Stimulated activated CD8-positive, alpha-beta memory T cell treated with anti-CD3 and anti-CD28 coated beads, Interleukin-4, amount 100 ng/mL, for 24 hours (primary cell): ENCODE data around the gene NDNF.

Experiments used
- DNase-seq: peaks from one replicate; pipeline ENCODE4 v3.0.0-alpha.2; 2020; ENCODE audit warnings: low read depth

The NDNF gene

DNA sequence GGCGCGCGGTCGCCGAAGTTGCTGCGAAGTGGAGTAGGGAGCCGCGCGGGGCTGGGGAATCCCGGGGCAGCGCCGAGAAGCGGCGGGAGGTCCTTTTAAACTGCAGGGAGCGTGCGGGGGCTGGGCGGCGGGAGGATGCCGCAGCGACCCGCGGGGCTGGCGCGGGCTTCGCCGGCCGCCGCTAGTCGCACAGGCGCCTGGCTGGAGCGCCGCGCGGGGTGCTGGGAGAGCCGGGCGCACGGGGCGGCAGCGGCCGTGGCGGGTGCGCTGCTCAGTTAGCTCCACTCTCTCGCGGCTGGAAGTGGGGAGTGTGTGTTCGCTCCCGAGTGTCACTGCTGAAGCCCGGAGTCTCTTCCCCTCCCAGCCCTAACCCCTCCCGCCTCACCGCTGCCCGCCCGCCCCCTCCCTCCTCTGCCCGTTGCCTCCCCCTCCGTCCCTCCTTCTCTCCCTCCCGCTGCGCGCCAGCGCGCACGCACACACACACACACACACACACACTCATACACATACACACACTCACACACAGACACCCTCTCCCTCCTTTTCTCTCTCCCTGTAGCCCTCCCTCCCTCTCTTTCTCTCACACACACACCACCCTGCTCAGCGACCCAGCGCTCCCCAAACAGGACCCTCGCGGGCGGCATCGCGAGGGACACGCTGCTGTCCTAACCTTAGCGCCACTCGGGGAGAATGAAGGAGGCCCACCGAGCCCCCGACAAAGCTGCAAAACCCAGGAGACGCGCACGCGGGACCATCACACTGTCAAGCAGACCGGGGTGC is at the start of gene NDNF:
TSS of gene NDNF (minus strand) at position 312 of the 780 bp plus-strand sequence. CDS start 26,698 bp downstream, outside the sequence.
- DNase-seq = peak; percentile 37

- no peak for DNase-seq
Measured at GRCh38 chr4:121119715-121120114, 47.4 kb upstream of the NDNF start.

DNA sequence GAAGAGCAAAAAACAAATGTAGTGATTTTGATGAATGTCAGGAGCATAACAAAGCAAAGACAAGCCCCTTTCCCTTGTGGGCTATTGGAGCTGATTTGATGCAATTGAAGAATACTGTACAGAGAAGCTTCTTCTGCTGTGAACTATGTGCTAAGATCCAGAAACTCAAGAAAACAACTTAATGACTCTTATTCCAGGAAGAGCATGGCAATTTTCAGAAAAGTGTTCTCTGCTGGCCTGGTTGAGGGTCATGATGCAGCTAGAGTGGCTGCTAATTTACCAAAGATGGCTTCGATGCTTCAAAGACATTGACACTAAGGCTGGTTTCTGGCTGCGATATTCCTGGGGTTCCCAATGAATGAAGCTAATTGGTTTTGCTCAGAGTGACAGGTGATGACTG is 46.0 kb upstream of the NDNF start:
- no peak for DNase-seq

DNA sequence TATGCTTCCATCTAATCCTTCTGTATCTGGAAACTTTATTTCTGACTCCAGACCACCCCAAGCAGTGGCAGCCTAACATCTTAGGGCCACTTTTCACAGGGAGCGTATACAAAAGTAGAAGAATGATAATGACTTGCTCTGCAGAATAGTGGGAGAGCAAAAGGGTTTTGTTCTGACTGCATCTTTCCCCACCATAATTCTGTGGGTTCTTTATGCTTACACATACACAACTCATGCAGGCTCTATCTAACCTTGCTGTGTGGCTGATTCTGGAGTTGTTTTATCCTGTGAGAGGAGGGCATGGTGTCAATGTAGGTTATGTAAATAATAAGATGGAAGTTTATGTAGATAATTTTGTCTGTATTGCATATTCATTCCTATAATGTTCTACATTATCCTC is 42.4 kb upstream of the NDNF start:
- no peak for DNase-seq

DNA sequence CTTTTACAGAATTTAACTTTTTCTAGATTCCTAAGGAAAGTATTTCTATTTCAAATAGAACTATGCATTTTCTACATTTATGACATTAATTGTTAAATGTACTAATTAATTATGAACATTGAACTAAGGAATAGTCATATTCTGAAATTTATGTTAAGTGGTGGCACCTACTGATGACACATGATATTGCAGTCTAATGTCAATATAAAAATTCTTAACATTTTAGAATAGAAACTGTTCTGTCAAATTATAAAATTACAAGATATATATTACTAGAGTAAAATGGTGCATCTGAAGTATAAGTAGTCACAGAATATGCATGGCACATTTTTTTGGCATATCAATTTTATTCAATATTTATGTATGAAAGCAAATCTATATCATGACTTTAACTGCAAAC is 40.2 kb upstream of the NDNF start:
- no peak for DNase-seq

DNA sequence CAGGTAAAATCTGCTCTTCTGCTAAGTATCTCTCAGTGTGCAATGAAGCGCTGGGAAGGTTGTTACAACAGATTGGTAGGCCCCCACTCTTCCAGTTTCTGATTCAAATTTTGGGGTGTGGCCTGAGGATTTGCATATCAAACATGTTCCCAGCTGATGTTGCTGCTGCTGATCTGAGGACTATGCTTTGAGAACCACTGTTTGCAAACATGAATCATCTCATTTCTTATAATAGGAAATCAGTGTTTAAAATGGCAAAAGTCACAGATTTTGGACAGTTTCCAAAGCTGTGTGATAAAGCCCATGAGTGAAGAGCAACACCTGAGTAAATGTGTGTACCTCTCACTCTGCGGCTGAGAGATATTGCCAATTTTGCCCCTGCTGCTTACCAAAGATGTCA is 36.2 kb upstream of the NDNF start:
- DNase-seq = no peak

DNA sequence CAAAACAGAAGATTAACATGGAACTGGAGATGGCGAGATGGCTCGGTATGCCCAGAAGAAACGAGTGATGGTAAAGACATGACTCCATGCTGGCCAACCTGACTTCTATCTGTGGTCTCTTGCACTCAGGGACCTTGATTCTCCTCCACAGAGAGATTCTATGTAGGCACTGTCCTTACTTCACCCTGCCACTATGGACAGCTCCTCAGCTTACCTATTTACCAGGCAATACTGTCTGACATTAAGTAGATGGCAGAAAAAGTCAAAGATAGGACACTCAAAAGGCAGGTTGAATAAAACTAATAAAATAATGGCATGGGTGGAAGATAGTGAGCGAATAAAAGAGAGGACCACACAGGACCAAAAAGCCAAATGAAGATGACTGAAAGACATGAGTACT is 35.2 kb upstream of the NDNF start:
- DNase-seq = no peak

DNA sequence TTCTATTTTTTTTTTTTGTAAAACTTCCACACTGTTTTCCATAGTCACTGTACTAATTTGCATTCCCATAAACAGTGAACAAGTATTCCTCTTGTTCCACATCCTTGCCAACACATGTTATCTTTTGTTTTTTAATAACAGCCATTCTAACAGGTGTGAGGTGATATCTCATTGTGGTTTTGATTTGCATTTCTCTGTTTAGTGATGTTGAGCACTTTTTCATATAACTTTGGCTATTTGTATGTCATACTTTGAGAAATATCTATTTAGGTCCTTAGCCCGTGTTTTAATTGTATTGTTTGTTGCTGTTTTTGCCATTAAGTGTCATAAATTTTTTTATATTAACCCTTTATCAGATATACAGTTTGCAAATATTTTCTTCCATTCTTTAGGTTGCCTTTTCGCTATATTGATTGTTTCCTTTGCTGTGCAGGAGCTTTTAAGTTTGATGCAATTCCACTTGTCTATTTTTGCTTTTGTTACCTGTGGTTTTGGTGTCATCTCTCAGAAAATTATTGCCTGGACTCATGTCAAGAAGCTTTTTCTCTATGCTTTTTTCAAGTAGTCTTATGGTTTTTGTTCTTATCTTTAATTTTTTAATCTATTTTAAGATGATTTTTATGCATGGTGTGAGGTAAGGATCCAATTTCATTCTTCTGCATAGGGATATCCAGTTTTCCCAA is 27.9 kb upstream of the NDNF start:
- DNase-seq = no peak

DNA sequence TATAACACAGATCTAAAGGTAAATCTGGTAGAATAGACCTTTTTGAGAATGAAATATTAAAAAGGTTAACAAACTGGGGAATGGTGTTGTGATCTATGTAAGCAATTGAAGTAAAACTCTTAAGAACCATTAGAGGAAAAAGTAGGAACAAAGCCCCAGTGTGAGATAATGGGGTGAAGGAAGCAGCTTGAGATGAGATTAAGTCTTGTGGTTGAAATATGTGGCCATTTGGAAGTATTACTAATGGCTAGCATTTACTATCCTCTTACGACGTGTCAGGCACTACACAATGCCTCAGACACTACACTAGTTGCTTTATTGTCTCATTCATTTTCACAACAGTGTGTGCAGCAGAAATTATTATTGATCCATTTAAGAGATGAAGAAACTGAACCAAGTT is 25.9 kb upstream of the NDNF start:
- no peak for DNase-seq

GRCh38 chr4:121096629-121097028 is 24.3 kb upstream of the NDNF start:
- no peak for DNase-seq

DNA sequence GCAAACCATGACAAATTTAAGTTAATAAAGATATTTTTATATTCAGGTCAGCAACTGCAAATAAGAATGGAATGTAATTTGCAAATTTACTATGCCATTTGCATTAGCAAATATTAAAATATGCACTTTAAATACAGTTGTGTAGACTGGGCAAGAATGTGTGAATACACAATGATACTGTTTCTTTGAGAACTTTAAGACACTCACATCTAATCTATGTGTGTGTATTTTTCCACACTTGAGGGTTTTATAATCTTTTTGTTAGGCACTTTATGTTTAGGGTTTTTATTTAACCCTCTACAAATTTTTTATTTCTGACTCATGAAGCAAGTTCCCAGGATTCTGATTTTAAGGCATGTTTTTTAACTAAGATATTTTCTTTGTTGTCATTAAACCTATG is 23.9 kb upstream of the NDNF start:
- DNase-seq = no peak

DNA sequence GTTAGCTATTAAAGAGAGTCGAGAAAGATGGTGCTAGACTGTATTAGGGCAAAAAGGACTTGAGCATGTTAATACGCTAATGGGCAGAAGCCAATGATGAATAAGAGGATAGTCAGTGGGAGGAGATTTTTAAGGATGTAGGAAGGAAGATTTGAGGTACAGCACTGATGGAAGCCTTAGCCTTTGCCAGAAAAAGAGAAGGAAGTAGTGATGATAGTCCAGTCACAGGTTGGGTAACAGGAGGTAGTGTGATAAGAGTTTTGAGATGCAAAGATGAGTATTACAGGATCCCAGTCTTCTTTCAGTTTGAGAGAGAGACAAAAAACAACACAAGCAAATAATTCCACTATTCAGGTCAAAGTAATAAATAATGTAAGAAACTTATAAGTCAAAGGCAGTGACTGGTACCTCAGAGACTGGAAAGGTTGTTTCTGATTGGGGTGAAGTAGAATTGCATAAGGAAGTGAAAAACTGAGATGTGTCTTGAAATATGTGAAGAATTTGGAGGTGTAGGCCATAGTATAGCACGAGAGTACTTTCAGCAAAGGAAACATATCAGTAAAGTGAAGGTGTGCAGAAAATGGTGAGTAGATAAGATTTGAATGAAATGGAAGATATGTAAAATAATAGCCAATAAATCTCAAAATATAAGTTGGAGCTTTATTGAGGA is 22.1 kb upstream of the NDNF start:
- DNase-seq = no peak

DNA sequence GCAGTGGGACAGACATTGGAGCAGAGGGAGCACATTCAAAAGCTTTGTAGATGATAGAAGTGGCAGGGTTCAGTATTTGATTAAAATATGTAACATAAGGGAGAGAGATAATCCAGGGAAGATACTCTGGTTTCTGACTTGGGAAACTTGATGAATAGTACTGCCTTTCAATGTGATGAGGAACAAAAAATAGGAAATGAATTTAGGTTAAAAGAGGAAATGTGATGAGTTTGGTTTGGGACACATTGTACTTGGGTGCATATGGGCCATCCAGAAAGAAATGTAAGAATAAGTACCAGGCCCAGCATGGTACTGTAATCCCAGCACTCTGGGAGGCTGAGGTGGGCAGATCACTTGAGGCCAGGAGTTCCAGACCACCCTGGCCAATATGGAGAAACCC is 20.9 kb upstream of the NDNF start:
- no peak for DNase-seq

DNA sequence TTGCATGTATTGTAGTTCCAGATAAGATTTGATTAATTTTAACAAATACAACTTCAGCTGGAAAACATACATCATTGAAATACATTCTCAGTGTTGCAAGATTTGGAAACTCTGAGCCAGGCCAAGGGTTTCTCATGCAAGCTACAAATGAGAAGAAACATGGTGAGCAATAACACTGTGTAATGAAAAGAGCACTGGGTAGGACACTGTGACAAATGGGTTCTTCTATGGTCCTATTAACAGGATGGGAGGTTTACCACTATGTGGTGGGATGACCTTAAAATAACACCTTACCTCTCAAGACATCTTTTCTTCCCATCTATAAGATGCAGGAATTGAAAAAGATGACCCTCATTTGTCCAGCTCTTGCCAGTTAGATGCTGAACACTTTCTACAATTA is 19.6 kb upstream of the NDNF start:
- DNase-seq = no peak

GRCh38 chr4:121088867-121089266 is 16.5 kb upstream of the NDNF start:
- no peak for DNase-seq

DNA sequence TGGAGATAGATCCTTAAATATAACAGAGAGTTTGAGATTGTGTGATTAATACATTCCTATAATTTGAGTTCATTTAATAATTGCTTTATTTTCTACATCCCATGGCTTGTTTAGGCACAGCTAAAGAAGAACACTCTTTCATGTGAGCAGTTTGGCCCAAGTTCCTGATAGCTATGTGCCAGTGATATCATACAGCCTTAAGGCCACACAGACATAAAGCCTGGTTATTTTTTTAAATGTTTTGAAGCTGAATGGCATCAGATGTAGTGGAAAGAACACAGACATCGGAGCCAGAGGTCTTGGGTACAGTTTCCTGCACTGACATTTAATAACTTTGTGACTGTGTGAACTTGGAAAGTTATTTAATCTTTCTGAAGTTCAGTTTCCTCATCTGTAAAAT is 7.0 kb upstream of the NDNF start:
- no peak for DNase-seq

DNA sequence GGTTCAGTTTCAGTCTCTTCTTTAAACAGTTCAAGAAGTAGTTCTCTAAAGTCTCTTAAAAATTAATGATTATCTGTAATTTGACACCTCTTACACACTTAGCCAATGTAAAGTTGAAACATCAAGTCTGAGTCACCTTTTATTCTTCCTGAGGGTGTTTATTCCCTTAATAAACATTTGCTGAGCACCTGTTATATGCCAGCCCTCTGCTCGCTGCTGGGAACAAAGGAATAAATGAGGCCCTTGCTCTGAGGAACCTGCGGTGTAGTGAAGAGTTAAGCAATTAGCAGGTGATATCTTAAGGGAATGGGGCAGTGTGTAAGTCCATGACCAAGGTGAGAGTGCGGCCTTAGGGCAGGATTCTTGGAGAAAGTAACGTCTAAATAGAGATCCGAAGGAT is 5.2 kb upstream of the NDNF start:
- DNase-seq = no peak

- DNase-seq = no peak
Measured at GRCh38 chr4:121076416-121076815, 4.1 kb upstream of the NDNF start.

GRCh38 chr4:121073672-121074381 is 1.5 kb upstream of the NDNF start:
- no peak for DNase-seq

GRCh38 chr4:121073004-121073435 is 685 bp upstream of the NDNF start:
- DNase-seq = no peak

GRCh38 chr4:121071640-121072223 is 603 bp downstream of the NDNF start:
- no peak for DNase-seq
